GM19035 (cell line): Measurements from ENCODE around the gene SCYL1.
A peak's percentile ranks its signal among the peaks of the same experiment; 100 is the strongest.
"Not testable (repeated sequence)": the region's sequence is repeated elsewhere in the genome, so short reads cannot be mapped to it uniquely, and the experiment has no call there.

Source experiments
- ATAC-seq: cut with Tn5 transposase; IDR thresholded peaks from one replicate; pipeline ENCODE4 v1.9.1; 2021; ENCODE audit not compliant: unreplicated experiment

The SCYL1 gene

GRCh38 chr11:65564879-65565559 is 40.1 kb downstream of the SCYL1 start:
- ATAC-seq, result not testable (repeated sequence)

DNA sequence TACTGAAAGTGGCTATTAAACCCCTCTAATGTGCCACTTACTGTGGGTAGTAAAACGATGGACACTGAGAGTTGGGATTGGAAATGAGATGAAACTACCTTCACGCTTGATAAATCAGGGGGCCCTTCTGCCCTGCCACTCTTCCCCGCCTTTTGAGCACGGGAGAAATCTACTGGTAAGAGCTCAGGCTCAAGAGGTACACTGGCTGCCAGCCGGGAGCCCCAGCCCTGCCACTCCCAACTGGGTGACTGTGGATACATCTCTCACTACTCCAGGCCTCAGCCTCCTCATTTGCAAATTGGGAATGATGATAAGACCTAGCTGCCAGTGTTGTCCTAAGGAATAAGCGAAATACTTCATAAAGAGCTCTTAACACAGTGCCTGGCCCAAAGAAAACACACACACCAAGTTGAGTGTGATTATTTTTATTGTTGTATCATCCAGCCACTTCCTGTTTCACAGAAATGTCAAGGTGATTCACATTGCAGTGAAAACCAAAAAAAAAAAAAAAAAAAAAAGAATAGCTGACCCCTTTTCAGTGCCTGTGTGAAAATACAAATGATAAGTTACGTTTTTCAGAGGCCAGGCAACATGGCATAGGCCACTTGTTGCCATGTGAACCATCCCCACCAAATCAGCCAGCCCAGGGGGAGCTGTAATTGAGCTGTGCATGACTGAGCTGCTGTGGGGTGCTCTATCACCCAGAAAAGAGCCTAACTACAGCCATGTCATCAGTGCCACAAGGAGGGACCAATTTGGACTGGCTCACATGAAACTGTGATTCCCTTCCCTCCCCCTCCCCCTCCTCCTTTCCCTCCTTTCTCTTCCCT is 41.0 kb downstream of the SCYL1 start:
- no peak for ATAC-seq

DNA sequence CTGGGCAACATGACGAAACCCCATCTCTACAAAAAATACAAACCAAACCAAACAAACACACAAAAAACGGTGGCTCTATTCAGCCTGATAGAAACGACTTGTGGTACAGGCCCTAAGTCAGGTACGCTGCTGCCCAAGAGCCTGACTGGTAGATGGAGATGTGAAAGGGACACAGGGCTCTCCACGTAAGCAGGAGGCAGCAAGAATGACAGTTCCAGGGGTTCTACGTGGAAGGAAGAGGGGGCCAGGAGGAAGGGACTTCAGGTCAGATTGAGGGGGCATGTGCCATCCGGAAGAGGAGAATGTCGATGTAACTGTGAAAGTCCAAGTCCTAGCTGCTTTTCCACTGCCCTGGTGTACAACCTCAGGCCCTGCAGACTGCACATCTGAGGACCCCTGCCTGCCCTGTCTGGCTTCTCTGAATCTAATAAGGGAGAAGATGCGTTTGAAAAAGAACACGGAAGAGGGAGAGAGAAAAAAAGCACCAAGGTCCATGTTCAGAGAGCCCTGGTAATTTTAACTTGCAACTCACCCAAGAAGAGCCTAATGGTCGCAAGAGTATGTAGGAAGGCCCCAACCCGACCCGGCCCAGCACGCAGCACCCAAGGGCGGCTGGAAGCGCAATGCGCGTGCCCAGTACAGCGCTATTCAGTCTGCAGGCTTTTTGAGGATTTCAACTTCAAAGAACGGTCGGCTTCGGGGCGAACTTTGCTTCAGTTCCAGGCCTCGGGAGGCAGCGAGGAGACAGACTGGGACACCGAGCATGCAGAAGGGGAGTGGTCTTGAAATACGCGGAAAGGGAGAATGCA is 44.5 kb downstream of the SCYL1 start:
- no peak for ATAC-seq

- ATAC-seq, result peak; percentile 63
Measured at GRCh38 chr11:65569973-65570918, 45.4 kb downstream of the SCYL1 start, which contains the start of gene ZNRD2. Gene ZNRD2, plus strand, starts transcription at chr11:65570477. Its CDS starts 15 bp downstream, at chr11:65570492.

DNA sequence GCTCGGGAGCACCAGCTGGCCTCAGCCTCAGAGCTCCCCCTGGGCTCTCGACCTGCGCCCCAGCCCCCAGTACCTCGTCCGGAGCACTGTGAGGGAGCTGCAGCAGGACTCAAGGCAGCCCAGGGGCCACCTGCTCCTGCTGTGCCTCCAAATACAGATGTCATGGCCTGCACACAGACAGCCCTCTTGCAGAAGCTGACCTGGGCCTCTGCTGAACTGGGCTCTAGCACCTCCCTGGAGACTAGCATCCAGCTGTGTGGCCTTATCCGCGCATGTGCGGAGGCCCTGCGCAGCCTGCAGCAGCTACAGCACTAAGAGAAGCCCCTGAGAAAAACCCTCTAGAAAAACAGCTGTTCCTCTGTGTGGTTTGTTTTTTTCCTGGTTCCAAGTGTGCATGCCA is 46.5 kb downstream of the SCYL1 start:
- no peak for ATAC-seq

DNA sequence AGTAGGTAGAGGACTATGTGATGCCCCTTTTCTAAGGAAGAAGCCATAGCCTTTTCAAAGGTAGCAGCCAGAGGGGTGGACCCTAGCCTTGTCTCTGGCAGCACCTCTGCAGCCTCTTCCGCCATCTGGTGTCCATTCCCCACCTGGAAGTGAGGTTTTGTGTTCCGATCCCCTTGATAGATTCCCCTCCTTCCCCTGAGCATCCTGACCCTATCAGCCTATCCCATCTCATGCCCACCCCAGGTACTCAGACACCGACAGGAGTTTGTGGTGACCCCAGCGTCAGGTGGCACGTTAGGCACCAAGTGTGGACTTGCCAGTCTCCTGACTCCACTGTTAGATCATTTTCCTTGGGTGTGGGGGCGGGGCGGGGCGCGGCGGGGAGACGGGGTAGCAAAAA is 47.1 kb downstream of the SCYL1 start:
- ATAC-seq, result no peak

DNA sequence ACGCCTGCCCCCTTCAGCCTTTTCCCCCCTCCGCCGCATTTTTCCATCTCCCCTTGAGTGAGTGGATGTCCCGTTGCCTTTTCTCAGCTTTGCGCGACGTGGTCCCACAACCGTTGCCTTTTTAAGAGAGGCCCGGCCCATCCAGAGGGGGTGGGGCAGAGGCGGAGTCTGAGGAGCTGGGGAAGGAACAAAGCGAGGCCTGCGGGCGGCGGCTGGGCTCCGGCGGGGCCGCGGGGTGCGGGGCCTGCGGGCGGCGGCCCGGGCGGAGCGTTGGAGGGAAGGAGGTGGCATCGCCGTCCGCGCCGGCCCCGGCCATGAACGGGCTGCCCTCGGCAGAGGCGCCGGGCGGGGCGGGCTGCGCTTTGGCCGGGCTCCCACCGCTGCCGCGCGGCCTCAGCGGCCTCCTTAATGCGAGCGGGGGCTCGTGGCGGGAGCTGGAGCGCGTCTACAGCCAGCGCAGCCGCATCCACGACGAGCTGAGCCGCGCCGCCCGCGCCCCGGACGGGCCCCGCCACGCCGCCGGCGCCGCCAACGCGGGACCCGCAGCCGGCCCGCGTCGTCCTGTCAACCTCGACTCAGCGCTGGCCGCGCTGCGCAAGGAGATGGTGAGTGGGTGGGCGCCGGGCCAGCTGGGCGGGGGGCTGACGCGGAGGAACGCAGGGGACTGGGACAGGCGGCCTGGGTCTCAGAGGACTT is 47.6 kb downstream of the SCYL1 start, which contains the start of gene FAM89B:
TSS of gene FAM89B (plus strand) at position 183 of the 696 bp plus-strand sequence. CDS start at position 315, 132 bp downstream.
- ATAC-seq, result no peak

DNA sequence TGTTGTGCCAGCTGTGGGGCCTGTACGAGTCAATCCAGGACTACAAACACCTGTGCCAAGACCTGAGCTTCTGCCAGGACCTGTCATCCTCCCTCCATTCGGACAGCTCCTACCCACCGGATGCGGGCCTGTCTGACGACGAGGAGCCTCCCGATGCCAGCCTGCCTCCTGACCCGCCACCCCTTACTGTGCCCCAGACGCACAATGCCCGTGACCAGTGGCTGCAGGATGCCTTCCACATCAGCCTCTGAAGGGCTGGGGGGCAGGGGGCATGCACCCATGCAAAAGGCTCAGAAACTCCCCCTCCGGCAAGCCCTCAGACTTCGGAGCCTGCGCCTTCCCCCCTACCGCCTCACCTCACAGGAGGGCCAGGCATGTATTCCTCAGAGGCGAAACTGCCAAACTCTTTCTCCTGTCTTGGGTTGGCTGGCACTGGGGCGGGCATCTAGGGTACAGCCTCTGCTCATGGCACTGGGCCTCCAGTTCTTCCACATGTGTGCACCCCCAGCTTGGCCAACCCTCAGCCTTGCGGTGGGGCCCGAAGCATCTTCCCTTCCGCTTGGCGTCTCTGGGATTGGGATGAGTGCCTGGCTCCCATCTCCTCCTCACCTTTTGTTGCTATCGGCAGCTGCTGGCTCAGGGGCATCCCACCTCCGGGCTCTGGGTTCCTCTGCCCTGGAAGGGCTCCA is 48.7 kb downstream of the SCYL1 start:
- no peak for ATAC-seq

- ATAC-seq, result peak; percentile 24
Measured at GRCh38 chr11:65574109-65574810, 49.4 kb downstream of the SCYL1 start.

DNA sequence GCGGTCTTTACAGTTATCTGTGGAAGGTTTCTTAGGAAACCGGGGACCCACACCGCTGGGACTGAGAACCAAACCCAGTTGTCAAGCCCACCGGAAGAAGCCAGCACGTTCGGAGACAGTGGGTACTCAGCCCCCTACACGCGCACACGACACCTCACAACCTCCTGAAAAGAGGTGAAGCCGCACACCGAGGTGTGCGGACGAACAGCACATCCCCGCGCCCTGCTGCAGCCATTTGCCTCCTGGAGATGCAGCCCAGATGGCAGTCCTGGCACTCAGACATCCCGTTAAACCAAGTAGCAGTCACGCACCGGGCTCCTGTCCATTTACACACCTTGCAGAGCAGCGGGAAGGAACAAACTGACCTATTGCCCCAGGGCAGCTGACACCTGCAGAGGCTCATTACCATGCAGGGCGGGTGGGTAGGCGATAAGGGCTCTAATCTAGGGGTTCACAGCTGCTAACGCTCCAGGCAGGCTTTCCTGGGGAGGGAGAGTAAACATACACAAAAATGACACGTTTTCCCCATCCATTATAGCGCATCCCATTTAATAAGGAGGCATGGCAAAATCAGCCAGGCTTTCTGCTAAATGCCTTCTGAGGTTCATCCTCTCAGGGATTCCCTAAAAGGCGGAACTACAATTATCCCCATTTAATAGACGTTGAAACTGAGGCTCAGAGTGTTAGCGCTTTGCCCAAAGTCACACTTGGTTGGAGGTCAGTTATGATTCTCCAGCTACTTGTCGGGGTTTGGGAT is 50.1 kb downstream of the SCYL1 start:
- no peak for ATAC-seq

DNA sequence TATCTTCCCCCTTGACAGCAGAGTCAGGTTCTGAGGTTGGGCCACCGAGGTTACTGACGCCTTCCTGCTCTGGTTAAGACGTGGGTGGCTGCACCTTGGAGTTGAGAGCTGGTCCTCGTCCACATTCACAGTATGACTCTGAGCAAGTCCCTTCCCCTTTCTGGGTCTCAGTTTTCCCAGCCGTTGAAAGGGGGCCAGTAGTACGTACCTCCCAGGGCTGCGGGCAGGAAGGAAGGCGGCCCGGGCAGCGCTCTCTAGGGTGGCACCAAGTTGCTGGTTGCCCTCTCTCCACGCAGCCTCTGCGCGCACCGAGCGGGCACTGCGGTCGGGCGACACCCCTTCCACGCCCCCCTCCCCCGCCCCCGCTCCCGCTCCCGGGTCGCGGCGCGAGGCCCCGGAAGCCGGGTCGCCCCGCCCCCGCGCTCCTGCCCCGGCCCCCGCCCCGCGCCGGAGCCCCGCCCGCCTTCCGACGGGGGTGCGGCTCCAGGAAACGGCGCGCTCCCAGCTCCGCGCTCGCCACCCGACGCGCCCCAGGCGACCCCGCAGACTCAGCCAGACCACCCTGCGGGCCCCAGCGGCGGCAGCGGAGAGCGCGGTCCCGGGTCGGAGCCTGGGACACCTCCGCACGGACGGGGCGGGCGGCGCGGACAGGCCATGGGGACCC is 50.8 kb downstream of the SCYL1 start, which contains the start of gene EHBP1L1:
TSS of gene EHBP1L1 (plus strand) at position 486 of the 664 bp plus-strand sequence. CDS start 250 bp downstream, outside the sequence.
- ATAC-seq, result peak; percentile 30

- no peak for ATAC-seq
Measured at GRCh38 chr11:65576232-65576866, 51.5 kb downstream of the SCYL1 start.

DNA sequence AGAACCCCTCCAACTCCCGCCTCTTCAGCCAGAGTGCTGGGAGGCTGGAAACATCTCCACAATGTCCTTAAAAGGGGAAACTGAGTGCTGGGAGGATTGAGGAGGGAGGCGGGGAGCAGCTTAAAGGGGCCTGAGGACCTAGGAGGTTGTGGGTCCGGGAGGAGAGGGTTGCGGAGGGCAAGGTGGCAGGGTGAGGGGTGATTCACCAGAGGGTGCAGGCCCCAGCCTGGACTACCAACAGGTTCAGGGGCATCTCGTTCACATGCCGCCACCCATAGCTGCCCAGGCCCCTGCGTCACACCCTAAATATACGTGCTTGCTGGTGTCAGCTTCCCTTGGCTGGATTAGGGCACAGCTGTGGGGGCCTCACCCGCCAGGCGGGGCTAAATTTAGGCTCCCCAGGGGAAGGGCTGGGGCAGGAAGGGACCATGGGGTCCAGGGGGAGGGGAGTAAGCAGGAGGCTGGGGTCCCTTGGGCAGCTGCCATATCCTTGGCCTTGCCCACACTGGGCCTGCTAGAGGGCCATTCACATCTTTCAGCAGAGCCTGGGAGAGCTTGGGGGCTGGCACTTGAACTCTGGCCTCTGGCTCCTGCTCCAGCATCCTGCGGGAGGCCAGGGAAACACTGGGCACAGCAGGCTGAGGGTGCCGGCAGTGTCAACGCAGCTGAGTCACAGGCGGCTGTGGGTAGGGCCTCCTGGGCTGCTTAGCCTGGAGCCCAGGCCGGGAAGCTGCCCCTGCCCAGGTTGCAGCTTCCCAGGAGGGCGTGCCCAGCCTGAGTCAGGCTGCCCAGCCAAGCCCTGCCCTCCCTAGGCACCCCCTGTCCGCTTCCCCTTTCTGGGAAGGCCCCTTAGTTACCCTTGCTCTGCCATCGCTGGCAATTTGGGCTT is 52.2 kb downstream of the SCYL1 start:
- no peak for ATAC-seq

- no peak for ATAC-seq
Measured at GRCh38 chr11:65577756-65578109, 52.9 kb downstream of the SCYL1 start.

DNA sequence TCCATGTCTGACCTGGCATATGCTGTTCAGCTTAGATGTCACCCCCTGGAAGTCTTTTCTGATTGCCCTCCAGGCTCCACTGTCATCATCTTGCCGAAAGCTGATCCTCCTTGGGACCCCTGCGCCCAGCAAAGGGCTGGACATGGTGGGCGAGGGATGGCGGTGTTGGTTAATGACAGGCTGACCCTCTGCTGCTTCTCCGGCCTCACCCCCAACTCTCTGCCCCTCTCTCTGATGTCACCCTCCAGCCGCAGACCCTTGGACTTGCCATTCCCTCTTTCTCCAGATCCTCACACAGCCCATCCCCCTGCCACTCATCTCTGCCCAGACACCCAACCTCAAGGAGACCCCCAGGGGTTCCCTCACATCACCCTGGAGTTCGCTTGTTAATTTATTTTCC is 53.3 kb downstream of the SCYL1 start:
- ATAC-seq, result no peak

DNA sequence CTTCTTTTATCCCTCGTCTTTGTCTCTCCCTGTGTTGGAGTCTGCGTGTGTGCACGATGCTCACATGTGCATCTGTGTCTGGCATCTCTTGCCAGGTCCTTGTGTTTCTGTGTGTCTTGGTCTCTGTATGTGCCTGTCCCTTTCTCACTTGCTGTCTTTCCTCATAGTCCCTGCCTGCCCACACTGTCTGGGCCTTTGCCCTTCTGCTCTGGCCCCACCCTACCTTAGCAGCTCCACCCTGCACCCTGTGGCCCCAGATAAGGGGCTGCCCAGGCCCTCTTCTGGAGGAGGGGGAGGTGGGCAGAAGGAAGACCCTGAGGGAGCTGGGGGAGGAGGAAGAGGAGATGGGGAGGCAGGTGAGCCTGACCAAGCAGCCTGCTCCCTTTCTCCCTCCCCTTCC is 53.8 kb downstream of the SCYL1 start:
- ATAC-seq, result no peak
